SKM-1 (cell line): ENCODE data around the gene NT5M.

Source experiments
- DNase-seq: peaks from one replicate; lab custom pipeline; 2025; ENCODE audit not compliant: unreplicated experiment; lab: John Stamatoyannopoulos, UW

NT5M gene

DNA sequence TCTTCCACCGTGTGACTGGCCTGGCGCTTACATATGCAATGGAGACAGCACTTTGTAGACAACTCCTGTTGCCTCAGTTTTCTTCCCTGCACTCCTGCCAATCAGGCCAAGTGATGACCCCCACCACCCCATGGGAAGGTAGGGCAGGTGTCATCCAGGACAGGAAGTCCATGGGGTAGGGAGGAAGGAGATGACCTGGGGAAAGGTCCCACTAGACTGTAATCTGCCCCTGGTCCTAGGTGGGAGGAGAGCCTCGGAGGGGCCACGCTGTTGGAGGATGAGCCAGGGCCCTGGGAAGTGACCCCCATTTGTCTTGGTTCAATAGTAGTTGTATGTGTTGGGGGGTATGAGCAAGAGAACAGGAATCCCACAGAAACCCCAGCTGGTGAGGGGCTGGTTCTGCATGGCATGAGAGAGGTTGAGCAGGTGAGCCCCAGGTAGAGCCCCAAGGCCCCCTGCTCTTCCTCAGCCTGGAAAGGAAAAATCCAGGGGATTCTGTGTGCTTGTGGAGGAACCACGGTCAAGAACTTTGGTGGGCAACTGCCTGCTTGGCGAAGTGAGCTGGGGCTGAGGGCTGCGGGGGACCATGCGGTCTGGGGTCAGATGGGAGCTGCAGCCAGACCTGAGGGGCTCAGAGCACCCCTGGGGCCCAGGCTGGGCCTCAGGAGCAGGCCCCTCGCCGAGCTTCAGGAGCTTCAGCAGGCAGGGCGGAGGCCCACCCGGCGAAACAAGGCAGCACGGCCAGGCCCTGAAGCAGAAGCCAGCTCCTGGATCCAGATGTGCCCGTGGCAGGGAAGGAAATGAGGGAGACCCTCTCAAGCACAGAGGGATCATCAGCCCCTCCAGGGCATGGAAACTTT lies 50.7 kb downstream of the NT5M start:
- DNase-seq: no peak

DNA sequence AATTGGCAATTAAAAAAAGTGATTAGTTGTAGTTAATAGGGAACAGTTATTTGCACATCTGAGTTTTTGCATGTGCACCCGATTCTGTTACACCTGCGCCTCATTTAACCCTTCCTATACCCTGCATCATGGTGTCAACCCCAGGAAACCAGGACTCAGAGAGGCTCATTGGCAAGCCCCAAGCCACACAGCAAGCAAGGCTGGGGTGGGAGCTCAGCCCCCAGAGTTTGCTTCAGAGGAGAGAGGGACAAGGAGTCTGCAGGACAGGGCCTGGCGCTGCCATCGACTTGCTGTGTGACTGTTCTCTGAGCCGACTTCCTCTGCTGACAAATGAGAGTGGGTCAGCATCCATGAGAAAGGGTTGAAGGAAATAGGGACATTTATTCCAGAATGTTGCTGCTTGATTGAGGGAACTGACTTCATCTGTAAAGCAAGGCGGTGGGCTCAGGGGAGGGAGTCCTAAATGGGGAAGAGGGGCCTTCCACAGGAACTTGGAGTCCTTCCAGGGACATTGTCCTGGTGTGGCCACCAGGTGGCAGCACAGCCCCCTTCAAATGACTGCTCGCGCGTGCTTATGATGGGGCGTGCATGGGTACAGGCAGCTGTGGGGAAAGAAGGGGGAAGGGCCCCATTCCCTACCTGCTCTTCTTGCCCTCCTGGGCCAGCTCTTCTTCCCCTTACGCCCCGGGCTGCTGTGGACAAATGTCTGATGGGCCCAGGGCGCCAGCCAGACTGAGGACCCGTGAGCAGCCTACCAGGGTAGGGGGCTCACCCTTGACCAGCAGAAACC lies 51.6 kb downstream of the NT5M start:
- DNase-seq: peak; percentile 58

DNA sequence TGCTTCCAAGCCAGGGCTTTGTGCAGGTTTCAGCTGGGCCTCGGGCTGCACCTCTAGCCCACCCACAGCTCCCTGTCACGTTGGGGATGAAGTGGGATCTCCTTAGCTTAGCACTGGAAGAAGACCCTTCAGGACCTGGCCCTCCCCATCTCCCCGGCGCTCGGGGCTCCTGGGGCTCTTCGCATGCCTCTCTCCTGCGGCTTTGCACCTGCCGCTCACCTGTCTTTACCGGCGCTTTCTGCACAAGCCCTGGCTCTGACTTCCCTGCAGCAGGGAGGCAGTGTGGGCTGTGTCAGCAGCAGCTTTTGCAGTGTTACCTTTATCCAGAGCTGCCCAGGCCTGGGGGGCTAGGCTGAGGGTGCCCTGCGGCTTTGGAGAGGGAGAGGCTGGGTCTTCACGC lies 52.3 kb downstream of the NT5M start:
- DNase-seq: no peak

DNA sequence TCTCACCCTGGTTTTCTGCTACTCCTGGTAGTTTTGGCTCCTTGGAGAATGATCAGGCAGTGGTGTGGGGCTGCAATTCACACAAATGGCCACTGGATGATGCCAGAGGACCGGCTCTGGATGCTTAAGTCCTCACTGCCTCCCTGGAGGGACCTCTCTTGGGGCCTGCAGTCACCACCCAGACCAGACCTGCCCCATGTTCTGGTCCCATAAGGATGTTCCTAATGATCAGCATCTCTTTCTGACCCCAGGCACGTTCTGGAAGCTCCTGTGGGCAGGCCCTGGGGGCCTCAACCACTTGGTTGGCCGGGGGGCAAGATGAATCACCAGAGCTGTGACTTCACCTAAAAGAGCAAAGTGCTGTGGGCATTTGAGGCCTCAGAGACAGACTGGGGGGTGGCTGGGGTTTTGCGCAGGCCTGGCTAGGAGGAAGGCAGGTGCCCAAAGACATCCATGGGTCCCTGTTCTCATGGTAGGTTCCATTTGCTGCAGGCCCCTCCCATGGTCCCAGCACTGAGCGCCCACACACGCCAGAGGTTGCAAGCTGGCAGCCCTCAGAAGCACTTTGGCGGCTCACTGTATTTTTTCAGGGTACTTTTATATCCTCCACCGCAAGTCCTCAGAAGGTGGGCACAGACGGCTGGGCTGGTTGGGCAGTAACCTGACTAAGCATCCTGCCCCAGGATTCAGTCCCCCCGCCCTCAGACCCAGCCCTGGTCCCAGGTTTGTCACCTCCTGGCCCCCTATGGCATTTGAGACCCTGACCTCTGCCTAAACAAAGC lies 53.2 kb downstream of the NT5M start:
- peak; percentile 42 for DNase-seq

DNA sequence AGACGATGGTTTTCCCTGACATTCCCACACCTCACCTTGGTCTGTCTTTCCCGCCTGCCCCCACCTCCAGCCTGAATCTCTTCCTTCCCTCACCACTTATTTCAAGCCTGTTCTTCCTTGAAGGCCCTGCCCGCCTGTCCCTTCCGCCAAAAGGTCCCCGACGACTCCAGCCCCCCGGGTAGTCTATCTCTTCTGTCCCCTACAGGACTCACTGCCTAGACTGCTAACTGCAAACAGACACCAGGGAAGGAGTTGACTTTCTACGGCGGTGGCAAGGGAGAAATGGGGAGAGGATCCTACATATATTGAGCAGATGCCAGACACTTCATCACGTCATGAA lies 53.7 kb downstream of the NT5M start:
- DNase-seq: no peak

DNA sequence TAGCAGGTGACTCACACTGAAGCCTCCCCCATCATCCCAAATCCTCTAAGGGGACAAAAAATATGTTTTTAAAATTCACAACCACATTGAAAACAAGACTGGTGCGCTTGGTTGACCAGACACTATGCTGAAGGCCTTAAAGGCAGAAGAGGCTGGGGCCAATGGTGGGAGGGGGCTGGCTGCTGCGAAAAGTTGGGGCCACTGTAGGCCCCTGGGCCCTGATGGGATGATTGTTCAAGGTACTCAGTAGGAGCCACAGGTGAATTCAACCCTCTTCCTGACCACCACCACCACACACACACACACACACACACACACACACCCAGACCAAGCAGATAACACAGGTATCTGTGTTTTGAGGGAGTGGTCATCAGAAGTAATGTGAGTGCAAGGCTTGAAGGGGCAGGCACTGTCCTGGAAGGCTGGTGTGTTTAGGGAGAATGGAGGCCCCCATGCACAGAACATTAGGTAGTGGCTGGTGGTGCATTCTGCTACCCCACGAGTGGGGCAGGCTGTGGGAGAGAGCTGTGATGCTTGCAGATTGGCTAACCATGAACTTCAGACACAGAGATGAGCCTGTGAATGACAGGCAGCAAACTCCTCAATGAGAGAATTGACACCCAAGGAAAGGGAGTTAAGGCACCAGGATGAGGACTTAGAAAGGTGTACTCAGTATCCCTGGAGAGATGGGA lies 55.0 kb downstream of the NT5M start:
- DNase-seq: no peak

DNA sequence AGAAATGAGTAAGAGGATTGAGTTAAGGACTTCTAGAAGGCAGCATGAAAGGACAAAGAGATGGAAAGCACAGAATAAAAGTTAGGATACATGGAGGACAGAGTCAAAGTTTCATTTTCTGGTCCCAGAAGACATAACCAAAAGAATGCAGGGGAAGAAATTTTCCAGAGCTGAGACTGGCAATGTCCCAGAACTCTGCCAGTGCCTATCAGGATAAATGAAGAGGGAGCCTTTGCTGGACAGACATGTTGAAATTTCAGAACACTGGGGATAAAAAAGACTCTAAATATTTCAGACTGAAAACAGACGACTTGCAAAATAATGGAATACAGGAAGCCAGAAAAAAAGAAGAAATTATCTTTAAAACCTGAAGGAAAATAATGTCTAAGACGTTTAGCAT lies 55.7 kb downstream of the NT5M start:
- no peak for DNase-seq

DNA sequence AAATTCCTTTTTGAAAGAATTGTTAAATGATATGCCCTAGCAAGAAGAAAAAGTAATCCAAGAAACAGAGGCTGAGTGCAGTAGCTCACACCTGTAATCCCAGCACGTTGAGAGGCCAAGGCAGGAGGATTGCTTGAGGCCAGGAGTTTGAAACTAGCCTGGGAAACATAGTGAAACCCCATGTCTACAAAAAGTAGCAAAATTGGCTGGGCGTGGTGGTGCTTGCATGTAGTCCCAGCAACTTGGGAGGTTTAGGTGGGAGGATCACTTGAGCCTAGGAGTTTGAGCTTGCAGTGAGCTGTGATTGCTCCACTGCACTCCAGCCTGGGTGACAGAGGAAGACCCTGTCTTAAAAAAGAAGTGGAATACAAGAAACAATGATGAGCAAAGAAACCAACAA lies 56.1 kb downstream of the NT5M start:
- no peak for DNase-seq

DNA sequence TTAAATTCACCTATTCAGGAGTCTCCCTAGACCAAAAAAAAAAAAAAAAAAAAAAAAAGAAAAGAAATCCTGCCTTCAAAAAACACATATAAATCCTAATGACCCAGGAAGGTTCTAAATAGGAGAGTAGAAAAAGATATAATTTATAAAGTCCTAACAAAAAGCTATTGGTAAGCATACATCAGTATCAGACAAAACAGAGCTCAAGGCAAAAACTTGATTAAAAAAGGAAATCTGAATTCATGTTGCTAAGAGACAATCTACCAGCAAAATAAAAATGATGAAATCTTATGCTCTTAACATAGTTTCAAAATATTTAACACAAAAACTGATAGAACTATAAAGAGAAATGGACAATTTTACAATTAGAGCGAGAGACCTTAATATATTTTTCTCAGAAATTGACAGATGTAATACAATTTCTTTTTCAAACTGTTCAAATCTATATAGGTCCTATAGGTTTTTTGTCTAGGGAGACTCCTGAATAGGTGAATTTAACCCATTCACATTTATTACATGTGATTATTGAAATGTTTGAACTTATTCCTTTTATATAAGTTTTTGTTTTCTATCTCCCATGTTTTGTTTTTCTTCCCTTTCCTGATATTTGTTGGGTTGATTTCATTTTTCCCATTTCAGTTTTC lies 57.0 kb downstream of the NT5M start:
- DNase-seq: no peak

DNA sequence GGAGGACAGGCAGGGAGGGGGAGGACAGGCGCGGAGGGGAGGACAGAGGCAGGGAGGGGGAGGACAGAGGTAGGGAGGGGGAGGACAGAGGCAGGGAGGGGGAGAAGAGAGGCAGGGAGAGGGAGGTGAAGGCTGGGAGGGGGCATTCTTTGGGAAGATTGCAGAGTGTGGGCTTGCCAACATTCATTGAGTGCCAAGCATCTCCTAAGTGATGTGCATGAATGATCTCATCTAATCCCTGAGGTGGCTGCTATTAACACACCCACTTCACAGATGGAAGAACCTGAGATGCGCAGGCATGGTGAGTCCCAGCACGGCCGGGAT lies 58.3 kb downstream of the NT5M start:
- no peak for DNase-seq

DNA sequence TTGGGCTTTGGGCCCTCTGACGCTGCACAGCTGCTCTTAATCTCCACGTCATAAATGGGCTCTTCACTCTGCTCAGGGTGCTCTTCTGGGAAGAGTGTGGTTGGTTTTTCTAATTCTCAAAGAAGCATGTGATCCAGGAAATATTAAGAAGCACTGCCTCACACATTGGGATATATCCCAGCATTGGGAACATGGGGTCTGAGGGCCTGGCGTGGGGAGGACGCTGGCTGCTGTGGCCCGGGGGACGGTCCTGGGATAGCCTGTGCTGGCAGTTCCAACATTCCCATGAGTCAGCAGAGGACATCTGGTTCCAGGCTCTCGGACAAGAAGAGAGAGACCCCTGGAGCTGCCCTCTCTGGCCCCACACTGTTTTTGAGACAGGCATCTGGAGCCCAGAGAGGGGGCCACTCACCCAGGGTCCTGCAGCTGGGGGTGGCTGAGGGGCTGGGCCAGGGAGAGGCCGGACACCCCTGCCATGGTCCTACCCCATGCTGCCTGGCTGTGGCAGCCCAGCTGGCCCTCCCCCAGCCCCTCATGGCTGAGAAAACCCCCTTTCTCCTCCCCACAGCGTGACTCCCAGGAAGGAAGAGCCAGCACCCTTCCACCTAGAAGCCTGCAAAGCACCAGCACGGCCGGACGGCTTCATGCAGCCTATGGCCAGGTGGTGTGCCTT lies 58.8 kb downstream of the NT5M start:
- no peak for DNase-seq

DNA sequence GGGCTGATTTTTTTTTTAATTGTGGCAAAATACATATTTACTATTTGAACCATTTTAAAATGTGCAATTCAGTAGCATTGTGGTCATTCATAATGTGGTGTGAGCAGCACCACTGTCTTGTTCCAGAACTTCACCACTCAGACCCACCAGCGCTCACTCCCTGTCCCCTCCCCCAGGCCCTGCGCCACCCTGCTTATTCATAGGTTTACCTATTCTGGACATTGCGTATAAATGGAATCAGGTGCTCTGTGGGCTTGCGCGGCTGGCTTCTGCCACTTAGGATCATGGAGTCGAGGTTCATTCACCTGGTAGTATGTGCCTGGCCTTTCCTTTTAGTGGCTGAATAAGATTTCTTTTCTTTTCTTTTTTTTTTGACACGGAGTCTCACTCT lies 59.4 kb downstream of the NT5M start:
- no peak for DNase-seq

DNA sequence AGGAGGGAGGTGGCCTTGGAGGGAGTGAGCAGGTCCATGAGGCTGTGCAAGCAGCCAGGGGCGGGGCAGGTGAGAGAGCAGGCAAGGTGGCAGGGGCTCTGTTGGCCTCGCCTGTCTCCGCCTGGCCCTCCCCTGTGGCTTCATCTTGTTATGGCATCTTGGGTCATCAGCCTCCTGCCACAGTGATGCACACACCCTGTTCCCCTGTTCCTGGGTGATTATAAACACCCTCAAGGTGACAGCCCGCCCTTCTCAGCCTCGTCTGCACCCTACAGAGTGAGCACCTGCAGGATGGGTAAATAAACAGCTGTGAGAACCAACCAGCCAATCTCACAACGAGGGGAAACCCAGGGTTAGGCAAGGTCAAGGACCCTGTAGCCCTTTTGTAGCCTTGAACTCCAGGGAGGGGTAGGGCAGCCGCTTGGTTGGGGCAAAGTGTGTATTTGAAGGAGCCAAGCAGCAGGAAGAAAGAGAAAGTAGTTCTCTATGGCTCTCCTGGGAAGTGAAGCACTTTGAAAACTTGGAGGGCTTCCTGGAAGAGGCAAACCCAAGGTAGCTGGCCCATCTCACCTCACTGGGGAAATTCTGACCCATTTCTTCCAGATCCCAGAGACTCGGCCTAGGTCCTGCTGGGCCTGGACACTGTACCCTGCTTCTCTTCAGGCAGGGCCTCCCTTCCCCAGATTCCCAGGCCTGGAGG lies 60.6 kb downstream of the NT5M start:
- DNase-seq: no peak

DNA sequence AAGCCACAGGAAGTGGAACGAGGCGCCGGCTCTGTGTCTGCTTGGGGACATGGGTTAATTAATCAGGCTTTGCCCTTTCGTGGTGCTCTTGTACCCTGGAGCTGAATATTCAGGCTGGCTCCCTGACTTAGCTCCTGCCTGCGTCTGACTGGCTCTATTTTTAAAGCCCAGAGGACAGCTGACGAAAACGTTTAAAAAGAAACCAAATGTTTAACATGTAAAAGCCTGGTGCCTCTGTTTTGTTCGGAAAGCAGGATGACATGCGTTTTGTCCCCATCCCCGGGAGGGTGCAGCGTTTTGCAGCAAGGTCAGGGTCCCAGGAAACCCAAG lies 61.1 kb downstream of the NT5M start:
- DNase-seq: no peak

DNA sequence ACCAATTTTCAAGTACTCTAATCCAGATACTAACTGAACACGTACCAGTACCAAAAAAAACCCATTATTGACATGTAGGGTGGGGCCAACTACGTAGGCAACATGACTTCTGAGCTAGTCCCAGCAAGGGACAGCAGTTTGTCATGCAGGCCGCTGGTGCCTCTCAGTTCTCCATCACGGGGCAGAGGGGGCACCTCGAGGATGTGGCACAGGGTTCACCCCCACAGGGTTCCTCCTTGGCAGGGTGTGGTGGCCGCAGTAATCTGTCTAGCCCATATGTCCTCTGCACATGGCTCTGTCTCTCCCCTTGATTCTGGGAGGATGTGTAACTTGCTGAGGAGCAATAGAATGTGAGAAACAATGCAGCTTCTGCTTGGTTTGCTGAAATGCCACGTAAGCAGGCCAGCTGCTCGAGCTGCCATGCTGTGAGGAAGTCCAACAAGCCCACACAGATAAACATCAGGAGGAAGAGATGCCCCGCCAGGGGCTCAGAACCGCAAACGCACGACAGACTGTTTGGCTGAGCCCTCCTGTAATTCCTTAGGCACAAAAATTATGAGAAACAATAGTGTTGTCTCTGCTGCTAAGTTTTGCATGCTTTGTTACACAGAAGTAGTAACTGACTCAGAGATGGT lies 62.4 kb downstream of the NT5M start:
- no peak for DNase-seq

DNA sequence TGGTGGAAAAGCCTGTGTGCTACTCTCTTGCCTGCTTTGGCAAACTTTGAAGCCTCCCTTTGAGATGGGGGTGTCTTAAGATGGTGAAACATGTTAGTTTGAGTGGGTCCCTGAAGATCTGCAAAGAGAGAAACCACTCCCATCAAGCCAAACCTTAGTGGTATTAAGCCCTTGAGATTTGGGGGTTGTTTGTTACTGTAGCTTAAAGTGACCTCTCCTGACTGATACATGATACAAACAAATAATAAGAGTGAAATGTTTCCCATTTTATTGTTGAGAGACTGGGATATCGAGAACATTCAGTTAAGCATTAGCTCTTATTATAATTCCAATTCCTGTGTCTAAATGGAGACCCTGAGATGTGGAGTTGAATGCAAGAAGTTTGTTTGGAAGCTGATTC lies 63.1 kb downstream of the NT5M start:
- DNase-seq: no peak

DNA sequence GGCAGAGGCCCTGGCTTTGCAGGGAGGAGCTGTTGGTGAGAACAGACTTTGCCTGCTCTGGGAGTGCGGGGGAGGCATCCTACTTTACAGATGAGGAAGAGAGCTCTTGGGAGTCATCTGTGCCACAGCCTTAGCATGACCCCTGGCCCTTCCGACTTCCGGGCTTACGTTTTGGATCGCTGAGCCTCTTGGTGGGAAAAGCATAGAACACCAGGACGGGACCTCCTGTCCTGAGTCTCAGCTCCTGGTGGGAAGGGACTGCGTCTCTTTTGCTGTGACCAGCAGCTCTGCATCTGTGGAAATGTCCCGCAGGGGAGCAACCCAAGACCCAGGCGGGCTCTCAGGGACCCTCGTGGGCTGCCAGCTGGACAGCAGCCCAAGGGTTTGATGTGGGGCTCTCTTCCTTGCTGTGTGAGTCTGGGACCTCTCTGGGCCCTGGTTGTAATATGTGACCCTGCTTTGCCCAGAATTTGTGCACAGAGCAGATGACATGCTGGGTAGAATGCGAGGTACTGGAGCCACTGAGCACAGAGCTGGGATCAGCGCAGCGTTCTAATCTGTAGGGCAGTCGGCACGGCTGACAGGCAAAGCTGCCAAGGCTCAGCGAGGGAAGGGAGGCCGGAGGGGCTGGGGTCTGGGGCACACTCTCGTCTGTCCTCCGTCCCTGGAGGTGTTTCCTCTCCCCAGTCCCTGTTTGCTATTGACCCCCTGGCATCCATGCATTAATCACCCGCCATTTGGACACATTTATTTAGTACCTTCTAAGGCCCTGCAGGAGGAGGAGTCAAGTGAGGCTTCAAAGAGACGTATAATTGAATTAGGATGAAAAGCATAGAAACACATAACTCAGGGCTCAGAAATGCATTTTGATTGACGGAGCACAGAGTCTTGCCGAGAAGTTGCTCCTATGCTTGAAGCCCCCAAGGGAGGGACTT lies 64.0 kb downstream of the NT5M start:
- peak; percentile 38 for DNase-seq

DNA sequence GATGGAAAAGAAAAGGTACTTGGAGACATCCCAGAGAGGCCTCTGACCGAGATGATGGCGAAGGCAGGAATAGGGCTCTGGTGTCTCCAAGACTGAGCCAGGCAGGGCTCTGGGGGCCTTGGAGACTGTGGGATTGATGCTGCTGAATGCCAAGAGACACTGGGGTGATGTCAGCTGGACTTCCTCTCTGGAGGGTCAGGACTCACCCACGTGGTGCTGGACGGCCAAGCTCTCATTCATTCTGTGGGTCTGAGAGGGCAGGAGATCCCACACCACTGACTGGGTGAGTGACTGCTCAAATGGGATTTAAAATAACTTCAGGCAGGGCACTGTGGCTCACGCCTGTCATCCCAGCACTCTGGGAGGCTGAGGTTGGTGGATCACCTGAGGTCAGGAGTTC lies 64.8 kb downstream of the NT5M start:
- no peak for DNase-seq
